Measurements from ENCODE around the gene MRO. TPM values are rescaled to one million over a fixed set of nuclear protein-coding genes. Genes with fewer than 3 reads are reported as not detected.

The MRO gene
- total RNA-seq, 1 donor from 2014 or later = 0.18 TPM

- no peaks in the 10 kb centered on the region for H3K79me2 ChIP-seq (ENCODE audit: insufficient read depth, low read length)
- Mint-ChIP-seq H3K27me3 (ENCODE audit: low read depth, unreplicated experiment) (peaks cover 3% of the 10 kb centered on the region), H3K4me1 (ENCODE audit: low read depth, unreplicated experiment) (peaks cover 5% of the 10 kb centered on the region), H3K9me3 (ENCODE audit: unreplicated experiment) (no peaks in the 10 kb centered on the region), H3K4me3 (ENCODE audit: unreplicated experiment) (no peak overlapping the region), H3K36me3 (ENCODE audit: low read depth, unreplicated experiment) (peaks cover 2% of the 10 kb centered on the region), H3K27ac (ENCODE audit: unreplicated experiment) (no peak overlapping the region)
- H3K9me3 ChIP-seq (ENCODE audit: insufficient read depth, low read depth, low read length) = no peaks in the 10 kb centered on the region
- no peak overlapping the region for H2AFZ ChIP-seq (ENCODE audit: low read depth, low read length)
- H3K9ac ChIP-seq (ENCODE audit: low read length) = no peak overlapping the region
- DNase-seq (ENCODE audit: low read depth) (no peak), FAIRE-seq (no peak)
- no peak overlapping the region for H3K4me3 ChIP-seq (ENCODE audit: insufficient read depth, low read depth, low read length)
- H3K4me2 ChIP-seq (ENCODE audit: low read length) = no peak overlapping the region
- H3K27me3 ChIP-seq (ENCODE audit: insufficient read depth, low read length) = no peaks in the 10 kb centered on the region
- no peaks in the 10 kb centered on the region for H3K4me1 ChIP-seq (ENCODE audit: insufficient read depth, low read length)
- no peaks in the 10 kb centered on the region for H4K20me1 ChIP-seq (ENCODE audit: insufficient read depth, low read length)
- no peak overlapping the region for H3K27ac ChIP-seq (ENCODE audit: low read depth, low read length)
- no peaks in the 10 kb centered on the region for H3K36me3 ChIP-seq (ENCODE audit: insufficient read depth, low read length)
- TF ChIP-seq EZH2 (IDR thresholded peaks at IDR 0.05; ENCODE audit: insufficient read depth, low read length) (no peak), CTCF (IDR thresholded peaks at IDR 0.05; ENCODE audit: insufficient read depth, low read depth, low read length) (no peak)
Observed at GRCh38 chr18:50805732-50806131, 14.1 kb downstream of the MRO start.

- FAIRE-seq = no peak
Observed at GRCh38 chr18:50803592-50803991, 16.2 kb downstream of the MRO start.

More at GRCh38 chr18:50803592-50803991, 16.2 kb downstream of the MRO start:
- H4K20me1 ChIP-seq (ENCODE audit: insufficient read depth, low read length) = no peaks in the 10 kb centered on the region
- Mint-ChIP-seq H3K4me1 (ENCODE audit: low read depth, unreplicated experiment) (peaks cover 5% of the 10 kb centered on the region), H3K36me3 (ENCODE audit: low read depth, unreplicated experiment) (peaks cover 2% of the 10 kb centered on the region), H3K27ac (ENCODE audit: unreplicated experiment) (no peak overlapping the region), H3K4me3 (ENCODE audit: unreplicated experiment) (no peak overlapping the region), H3K27me3 (ENCODE audit: low read depth, unreplicated experiment) (peaks cover 3% of the 10 kb centered on the region), H3K9me3 (ENCODE audit: unreplicated experiment) (no peaks in the 10 kb centered on the region)
- TF ChIP-seq CTCF (IDR thresholded peaks at IDR 0.05; ENCODE audit: insufficient read depth, low read depth, low read length) (no peak), EZH2 (IDR thresholded peaks at IDR 0.05; ENCODE audit: insufficient read depth, low read length) (no peak)
- no peaks in the 10 kb centered on the region for H3K9me3 ChIP-seq (ENCODE audit: insufficient read depth, low read depth, low read length)
- H3K4me3 ChIP-seq (ENCODE audit: insufficient read depth, low read depth, low read length) = no peak overlapping the region
- no peak overlapping the region for H3K9ac ChIP-seq (ENCODE audit: low read length)
- no peak overlapping the region for H3K27ac ChIP-seq (ENCODE audit: low read depth, low read length)
- no peaks in the 10 kb centered on the region for H3K79me2 ChIP-seq (ENCODE audit: insufficient read depth, low read length)
- no peaks in the 10 kb centered on the region for H3K27me3 ChIP-seq (ENCODE audit: insufficient read depth, low read length)
- H3K4me2 ChIP-seq (ENCODE audit: low read length) = no peak overlapping the region
- no peaks in the 10 kb centered on the region for H3K4me1 ChIP-seq (ENCODE audit: insufficient read depth, low read length)
- H3K36me3 ChIP-seq (ENCODE audit: insufficient read depth, low read length) = no peaks in the 10 kb centered on the region
- H2AFZ ChIP-seq (ENCODE audit: low read depth, low read length) = no peak overlapping the region
- no peak for DNase-seq (ENCODE audit: low read depth)

Data from astrocyte (in vitro differentiated cells and primary cell).